ENCODE results near the gene USP40.

USP40 gene

DNA sequence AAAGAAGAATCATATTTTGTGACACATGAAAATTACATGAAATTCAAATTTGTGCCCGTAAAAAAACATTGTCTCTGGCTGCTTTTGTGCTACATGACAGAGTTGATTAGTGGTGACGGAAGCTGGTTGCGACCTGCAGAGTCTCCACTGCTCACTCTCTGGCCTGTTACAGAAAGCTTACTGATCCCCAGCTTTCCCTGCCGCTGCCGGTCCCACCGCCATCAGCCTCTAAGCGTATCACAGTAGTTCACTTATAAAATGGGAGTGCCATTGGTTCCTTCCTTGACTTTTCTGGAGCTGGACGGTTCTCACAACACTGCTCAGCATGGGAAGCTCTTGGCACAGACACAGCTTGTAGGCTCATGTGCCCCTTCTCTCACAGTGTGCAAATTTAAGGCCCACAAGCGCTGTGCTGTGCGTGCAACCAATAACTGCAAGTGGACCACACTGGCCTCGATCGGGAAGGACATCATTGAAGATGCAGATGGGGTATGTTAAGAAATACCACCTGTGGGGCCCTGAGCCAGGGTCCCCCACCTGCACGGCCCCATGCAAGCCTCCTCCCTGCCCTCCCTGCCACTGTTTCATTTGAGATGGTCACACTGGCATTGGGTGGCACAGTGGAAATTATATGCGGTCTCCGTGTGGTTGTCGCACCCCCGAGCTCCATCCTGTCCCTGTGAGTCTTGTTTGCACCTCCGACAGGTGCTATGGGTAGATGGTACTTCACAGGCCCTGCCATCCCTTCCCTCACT is 131.0 kb downstream of the USP40 start:
- no peaks in the 10 kb centered on the region for H3K27me3 ChIP-seq (ENCODE audit: insufficient read depth, low read length, poor library complexity, severe bottlenecking)
- H3K79me2 ChIP-seq (ENCODE audit: insufficient read depth, low read length) = peaks cover 21% of the 10 kb centered on the region
- peaks cover 73% of the 10 kb centered on the region for H3K36me3 ChIP-seq (ENCODE audit: insufficient read depth, low read length)
- H4K20me1 ChIP-seq (ENCODE audit: insufficient read depth, low read length, poor library complexity, severe bottlenecking) = peaks cover 7% of the 10 kb centered on the region
- no peaks in the 10 kb centered on the region for H3F3A ChIP-seq (ENCODE audit: low read depth)
- H3K9ac ChIP-seq (ENCODE audit: low read depth, low read length, poor library complexity, severe bottlenecking) = no peak overlapping the region
- no peak overlapping the region for H2AFZ ChIP-seq (ENCODE audit: low read length)
- H3K4me1 ChIP-seq (ENCODE audit: insufficient read depth, low read length, poor library complexity, severe bottlenecking) = no peaks in the 10 kb centered on the region
- H3K4me2 ChIP-seq (ENCODE audit: low read depth, low read length, poor library complexity, severe bottlenecking) = no peak overlapping the region
- TF ChIP-seq EZH2phosphoT487 (IDR thresholded peaks at IDR 0.05; ENCODE audit: borderline replicate concordance) = no peak
- TF ChIP-seq, protein P1, sequence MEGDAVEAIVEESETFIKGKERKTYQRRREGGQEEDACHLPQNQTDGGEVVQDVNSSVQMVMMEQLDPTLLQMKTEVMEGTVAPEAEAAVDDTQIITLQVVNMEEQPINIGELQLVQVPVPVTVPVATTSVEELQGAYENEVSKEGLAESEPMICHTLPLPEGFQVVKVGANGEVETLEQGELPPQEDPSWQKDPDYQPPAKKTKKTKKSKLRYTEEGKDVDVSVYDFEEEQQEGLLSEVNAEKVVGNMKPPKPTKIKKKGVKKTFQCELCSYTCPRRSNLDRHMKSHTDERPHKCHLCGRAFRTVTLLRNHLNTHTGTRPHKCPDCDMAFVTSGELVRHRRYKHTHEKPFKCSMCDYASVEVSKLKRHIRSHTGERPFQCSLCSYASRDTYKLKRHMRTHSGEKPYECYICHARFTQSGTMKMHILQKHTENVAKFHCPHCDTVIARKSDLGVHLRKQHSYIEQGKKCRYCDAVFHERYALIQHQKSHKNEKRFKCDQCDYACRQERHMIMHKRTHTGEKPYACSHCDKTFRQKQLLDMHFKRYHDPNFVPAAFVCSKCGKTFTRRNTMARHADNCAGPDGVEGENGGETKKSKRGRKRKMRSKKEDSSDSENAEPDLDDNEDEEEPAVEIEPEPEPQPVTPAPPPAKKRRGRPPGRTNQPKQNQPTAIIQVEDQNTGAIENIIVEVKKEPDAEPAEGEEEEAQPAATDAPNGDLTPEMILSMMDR (conservative IDR thresholded peaks at IDR 0.05; ENCODE audit: low read length) = no peak
- H3K4me3 ChIP-seq (ENCODE audit: low read length, poor library complexity, severe bottlenecking) = no peak overlapping the region
- H3K9me2 ChIP-seq (replicated peaks; ENCODE audit: low read depth, low read length) = no peaks in the 10 kb centered on the region
- no peaks in the 10 kb centered on the region for H3K9me3 ChIP-seq (ENCODE audit: insufficient read depth, low read depth, low read length)

DNA sequence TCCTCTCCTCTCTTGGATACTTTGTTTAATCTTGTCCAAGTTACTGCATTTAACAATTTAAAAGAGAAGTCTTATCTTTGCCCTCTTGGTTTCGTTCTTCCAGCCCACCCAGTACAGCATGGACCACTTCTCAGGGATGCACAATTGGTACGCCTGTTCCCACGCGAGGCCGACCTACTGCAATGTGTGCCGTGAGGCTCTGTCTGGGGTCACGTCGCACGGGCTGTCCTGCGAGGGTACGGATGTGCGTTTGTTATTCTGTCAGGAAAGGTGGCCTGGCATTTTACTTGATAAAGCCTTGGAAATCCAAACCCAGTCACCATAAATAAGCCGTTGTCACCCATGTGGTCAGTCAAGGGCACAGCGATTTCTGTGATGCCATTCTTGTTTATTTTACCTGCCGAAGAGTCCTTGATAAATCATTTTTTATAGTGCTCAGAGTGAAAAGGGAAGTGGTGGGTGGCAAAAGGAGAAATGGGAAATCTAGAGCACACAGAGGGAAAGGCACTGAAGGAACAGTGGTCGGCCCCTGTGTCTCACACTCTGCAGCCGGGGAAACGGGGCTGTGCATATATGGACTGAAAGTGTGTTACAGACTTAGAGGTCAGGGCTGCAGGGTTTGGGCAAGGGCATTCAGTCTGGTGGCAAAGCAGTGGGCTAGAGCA is 131.8 kb downstream of the USP40 start:
- H3K27me3 ChIP-seq (ENCODE audit: insufficient read depth, low read length, poor library complexity, severe bottlenecking) = no peaks in the 10 kb centered on the region
- no peak overlapping the region for H3K4me2 ChIP-seq (ENCODE audit: low read depth, low read length, poor library complexity, severe bottlenecking)
- TF ChIP-seq, protein P1 (conservative IDR thresholded peaks at IDR 0.05; ENCODE audit: low read length) = no peak
- no peak for TF ChIP-seq EZH2phosphoT487 (IDR thresholded peaks at IDR 0.05; ENCODE audit: borderline replicate concordance)

DNA sequence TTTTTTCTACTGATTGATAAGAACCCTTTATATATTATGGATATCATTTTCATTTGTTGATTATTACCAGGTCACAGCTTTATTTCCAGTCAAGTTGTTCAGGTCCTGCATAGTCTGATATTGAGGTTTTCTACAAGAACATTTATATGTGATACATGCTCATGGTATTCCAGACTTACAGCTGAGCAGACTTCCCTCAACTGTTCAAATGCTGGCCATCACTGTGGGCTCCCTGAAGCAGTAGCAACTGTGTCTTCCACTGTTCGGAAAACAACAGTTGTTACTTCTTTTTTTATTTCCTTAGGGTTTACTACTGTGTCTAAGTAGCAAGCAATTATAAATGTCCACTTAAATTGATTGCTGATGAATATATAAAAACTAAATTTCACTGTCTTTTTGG is 132.8 kb downstream of the USP40 start:
- Histone ChIP-seq H3K36me3 (ENCODE audit: insufficient read depth, low read length) (peaks cover 58% of the 10 kb centered on the region), H3K27me3 (ENCODE audit: insufficient read depth, low read length, poor library complexity, severe bottlenecking) (no peaks in the 10 kb centered on the region), H3K4me2 (ENCODE audit: low read depth, low read length, poor library complexity, severe bottlenecking) (no peak overlapping the region), H3K79me2 (ENCODE audit: insufficient read depth, low read length) (peaks cover 38% of the 10 kb centered on the region), H4K20me1 (ENCODE audit: insufficient read depth, low read length, poor library complexity, severe bottlenecking) (peaks cover 14% of the 10 kb centered on the region), H3K9me3 (ENCODE audit: insufficient read depth, low read depth, low read length) (no peaks in the 10 kb centered on the region), H3F3A (ENCODE audit: low read depth) (no peaks in the 10 kb centered on the region), H3K4me1 (ENCODE audit: insufficient read depth, low read length, poor library complexity, severe bottlenecking) (no peaks in the 10 kb centered on the region), H2AFZ (ENCODE audit: low read length) (no peak overlapping the region), H3K9me2 (replicated peaks; ENCODE audit: low read depth, low read length) (no peaks in the 10 kb centered on the region), H3K9ac (ENCODE audit: low read depth, low read length, poor library complexity, severe bottlenecking) (no peak overlapping the region), H3K4me3 (ENCODE audit: low read length, poor library complexity, severe bottlenecking) (no peak overlapping the region)
- TF ChIP-seq EZH2phosphoT487 (IDR thresholded peaks at IDR 0.05; ENCODE audit: borderline replicate concordance) = no peak
- TF ChIP-seq, protein P1 (conservative IDR thresholded peaks at IDR 0.05; ENCODE audit: low read length) = no peak

More for the DNA sequence above, 131.8 kb downstream of the USP40 start:
- Histone ChIP-seq H4K20me1 (ENCODE audit: insufficient read depth, low read length, poor library complexity, severe bottlenecking) (peaks cover 11% of the 10 kb centered on the region), H3K4me1 (ENCODE audit: insufficient read depth, low read length, poor library complexity, severe bottlenecking) (no peaks in the 10 kb centered on the region), H3K36me3 (ENCODE audit: insufficient read depth, low read length) (peaks cover 68% of the 10 kb centered on the region), H3K9me3 (ENCODE audit: insufficient read depth, low read depth, low read length) (no peaks in the 10 kb centered on the region), H3K4me3 (ENCODE audit: low read length, poor library complexity, severe bottlenecking) (no peak overlapping the region), H3K79me2 (ENCODE audit: insufficient read depth, low read length) (peaks cover 28% of the 10 kb centered on the region), H3F3A (ENCODE audit: low read depth) (no peaks in the 10 kb centered on the region), H3K9me2 (replicated peaks; ENCODE audit: low read depth, low read length) (no peaks in the 10 kb centered on the region), H3K9ac (ENCODE audit: low read depth, low read length, poor library complexity, severe bottlenecking) (no peak overlapping the region), H2AFZ (ENCODE audit: low read length) (no peak overlapping the region)

All from Loucy (cell line).